ENCODE results near the gene KLK13.

Gene KLK13, protein sequence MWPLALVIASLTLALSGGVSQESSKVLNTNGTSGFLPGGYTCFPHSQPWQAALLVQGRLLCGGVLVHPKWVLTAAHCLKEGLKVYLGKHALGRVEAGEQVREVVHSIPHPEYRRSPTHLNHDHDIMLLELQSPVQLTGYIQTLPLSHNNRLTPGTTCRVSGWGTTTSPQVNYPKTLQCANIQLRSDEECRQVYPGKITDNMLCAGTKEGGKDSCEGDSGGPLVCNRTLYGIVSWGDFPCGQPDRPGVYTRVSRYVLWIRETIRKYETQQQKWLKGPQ

DNA sequence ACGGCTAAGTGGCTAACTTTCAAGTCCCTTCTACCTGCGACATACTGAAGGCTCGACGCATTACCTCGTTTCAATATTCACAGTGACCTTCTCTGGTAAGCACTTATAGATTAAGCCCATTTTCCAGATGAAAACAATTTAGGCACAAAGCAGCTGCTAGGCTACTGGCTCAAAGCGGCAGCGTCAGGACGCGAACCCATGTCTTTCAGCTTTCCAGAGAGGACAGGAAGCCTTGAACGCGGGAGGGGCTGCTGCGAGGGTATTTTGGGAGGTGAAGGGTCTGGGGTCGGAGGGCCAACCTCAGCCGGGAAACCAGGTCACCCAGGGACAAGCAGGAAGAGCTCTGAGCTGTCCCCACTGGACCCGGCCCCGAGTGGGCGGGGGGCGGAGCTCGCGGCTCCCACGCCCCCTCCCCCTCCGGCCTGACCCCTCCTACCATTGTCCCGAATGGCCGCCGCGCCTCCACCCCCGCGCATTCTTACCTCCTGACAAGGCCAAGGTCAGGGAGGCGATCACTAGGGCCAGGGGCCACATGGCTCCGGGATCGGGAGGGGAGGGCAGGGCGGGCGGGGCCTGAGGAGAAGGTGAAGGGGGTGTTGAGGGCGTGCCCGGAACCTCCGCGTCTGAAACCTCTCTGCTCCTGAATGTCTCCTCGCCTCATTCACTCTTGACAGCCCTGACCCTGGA is at the start of gene KLK13:
TSS of gene KLK13 (minus strand) at position 559 of the 687 bp plus-strand sequence. CDS start at position 534, 25 bp downstream.
- no peak for ATAC-seq

DNA sequence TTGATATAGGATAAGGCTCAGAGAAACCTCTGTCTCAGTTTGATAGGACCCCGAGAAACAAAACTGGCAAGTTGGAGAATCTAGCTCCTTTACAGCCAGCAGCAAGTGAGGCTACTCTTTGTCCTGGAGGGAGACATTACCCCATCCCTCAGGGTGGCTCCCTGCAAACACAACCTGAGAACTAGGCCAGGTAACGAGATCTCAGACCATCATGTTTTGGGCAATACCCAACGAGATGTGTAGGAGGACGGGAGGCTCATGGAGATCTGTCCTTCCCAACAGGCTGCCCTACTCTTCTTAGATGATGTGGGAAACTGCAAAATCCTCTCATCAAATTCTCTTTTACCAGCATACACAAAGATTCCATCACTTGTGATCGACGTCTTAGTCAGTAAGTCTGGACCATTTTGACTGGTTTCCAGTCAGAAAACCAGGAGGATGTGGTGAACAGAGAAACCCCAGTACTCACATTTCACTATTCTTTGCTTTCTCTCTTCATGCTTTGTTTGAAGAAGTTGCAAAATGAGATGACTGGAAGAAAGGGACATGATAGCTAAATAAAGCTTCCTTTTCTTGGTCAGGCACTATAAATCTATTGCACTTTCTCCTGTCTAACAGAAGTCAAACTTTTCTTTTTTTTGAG is 49.3 kb upstream of the KLK13 start:
- ATAC-seq = peak; percentile 63 to 78

DNA sequence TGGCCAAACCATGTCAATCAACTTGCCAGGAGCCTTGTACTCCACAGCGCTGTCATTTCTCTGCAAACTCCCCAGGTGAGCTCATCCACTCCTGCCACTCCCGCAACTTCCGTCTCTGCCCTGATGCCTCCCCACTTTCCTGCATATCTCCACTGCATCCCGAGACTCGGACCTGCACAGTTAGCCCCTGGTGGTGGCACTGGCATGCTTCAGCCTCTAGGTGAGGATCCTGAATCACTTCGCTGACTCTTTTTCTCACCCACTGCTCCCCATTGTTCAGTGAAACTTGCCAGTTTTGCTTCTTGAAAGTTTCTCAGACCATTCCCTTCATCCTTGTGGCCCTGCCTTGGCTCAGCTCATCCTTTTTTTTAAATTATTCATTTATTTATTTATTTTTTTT is 46.7 kb upstream of the KLK13 start:
- ATAC-seq = no peak

DNA sequence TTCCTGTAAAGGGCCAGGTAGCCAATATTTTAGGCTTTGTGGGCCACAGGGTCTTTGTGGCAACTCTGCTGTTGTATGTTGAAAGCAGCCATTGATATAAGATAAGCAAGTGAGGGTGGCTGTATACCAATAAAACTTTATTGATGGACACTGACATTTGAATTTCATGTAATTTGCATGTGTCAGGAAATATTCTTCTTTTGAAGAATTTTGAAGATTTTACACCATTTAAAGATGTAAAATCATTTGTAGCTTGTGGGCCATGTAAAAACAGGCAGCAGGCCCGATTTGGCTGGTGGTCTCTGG is 45.7 kb upstream of the KLK13 start:
- no peak for ATAC-seq

DNA sequence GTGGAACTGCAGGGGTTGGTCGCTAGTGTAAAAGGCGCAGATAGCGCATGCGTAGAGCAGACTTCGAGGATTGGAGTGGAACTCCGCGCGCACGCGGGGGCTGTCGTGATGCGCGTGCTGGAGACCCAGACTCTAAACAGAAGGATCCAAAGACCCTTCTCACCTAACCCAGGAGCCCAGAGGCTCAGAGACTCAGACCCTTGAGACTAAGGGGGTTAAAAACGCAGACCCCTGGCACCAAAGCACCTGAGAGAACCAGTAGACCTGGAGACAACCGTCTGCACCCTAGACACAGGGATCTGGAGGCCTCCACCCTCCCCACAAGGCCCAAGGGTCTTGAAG is 43.9 kb upstream of the KLK13 start:
- peak; percentile 18 to 25 for ATAC-seq

DNA sequence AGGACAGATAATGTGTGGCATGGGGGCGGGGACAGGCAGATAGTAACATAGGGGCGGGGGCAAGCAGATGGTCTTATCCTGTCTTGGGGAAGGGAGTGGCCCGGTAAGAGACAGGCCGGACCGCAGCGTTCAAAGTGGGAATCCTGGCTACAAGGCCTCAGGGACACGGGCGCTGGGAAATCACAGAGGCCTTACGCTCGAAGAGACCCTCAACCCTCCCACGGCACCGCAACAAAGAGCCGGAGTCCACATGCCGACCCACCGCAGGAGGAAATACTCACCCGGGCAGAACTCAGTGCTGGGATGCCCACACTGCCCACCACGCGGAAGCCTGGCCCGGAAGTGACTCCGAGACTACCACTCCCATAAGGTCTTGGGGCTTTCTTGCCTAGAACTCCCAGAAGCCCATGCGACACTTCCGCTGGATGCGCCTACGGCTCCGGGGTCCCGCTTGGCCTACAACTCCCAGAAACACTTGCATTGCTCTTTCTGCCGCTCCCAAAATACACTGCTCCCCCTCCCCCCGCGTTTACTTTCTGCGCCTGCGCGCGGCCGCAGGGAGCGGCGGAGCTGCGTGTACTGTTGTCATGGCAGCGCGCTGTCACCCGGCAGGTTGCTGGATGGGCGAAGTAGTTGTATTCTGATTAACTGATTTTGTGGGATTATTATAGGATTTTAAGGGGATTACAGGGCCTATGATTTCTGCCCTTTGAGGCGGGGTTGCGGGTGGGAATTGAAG is 43.3 kb upstream of the KLK13 start, which contains the start of gene CTU1:
TSS of gene CTU1 (minus strand) at position 344 of the 739 bp plus-strand sequence. CDS start 3,840 bp downstream, outside the sequence.
- peak; percentile 98 for ATAC-seq

- ATAC-seq = no peak
Measured at GRCh38 chr19:51107406-51108065, 42.6 kb upstream of the KLK13 start.

GRCh38 chr19:51103926-51104341 is 39.0 kb upstream of the KLK13 start:
- no peak for ATAC-seq

- ATAC-seq = no peak
Measured at GRCh38 chr19:51102991-51103390, 38.1 kb upstream of the KLK13 start.

DNA sequence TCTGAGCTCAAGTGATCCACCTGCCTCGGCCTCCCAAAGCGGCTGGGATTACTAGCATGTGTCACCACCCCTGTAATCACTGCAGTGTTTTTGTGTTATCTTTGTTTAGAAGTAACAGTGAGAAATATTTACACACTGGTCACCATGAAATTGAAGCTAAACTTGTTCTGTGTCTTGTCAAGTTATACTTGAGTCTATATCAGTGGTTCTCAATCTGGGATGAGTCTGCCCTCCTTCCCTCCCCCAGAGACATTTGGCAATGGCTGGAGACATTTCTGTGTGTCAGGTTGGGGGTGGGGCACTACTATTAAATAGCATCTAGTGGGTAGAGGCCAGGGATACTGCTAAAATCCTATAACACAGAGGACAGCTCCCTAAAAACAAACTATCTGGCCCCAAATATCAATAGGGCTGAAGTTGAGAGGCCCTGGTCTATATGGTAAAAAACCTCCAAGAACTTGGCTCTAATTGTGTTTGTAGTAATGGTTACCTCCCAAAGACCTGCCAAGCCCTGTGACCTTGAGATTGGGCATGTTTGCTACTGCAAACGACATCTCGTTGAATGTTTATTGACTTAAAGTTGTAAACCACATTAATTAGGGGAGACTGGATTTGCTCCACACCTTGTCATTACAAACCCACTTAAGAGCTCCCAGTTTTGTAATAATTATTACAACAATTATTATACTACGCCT is 36.4 kb upstream of the KLK13 start:
- no peak for ATAC-seq

DNA sequence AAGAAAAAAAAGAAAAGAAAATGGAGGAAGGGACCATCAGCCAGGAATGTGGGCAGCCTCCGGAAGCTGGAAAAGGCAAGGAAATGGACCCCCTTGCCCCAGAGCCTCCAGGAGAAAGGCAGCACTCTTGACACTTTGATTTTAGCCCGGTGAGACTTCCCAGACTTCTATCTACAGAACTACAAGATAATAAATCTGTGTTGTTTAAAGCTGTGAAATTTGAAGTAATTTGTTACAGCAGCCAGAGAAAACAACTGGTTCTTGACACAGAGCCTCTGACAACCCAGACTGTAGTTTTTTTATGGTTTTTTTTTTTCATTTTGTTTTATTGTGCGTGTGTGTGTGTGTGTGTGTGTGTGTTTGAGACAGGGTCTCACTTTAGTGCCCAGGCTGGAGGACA is 35.7 kb upstream of the KLK13 start:
- no peak for ATAC-seq

DNA sequence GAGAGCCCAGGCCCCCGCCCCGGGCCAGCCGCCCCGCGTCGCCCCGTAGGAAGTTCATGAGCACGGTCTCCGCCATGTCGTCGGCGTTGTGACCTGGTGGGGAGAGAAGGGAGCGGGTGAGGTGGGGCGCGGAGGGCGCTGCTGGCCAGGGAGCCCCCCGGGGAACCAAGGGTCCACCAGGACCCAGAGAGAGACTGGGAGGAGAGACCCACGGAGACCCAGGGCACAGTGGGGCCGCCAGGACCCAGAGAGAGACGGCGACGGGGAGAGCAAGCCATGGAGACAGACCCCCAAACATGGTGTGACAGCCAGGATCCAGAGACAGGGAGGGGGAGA is 34.1 kb upstream of the KLK13 start:
- ATAC-seq = no peak

DNA sequence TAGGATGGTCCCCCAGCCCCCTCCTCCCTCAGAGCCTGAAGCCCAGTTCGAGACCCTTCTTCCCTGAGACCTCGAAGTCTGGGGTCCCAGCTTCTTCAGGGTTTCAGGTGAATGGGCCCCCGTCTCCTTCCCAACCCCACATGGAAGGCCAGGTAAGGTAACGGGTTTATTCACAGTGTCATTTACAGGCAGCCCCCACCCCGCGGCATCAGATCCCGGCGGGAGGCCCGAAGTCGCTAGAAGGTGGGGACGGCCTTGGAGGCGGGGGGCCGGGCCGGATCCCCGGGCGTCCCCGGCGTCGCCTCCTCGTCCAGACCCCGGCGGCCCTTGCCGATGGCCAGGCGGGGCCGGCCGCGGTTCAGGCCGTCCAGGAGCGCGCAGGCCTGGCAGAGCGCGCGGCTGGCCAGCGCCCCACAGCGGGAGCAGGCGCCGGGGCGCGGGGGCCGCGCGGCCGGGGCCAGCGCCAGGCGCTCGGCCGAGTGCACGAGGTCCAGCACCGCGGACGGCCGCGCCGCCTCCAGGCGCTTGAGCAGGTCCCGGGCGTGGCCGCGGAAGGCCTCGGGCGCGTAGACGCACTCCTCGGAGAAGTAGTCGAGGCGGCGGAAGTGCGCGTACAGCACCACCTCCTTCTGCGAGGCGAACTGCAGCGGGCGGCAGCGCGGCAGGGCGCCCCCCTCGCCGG is 33.6 kb upstream of the KLK13 start:
- peak; percentile 55 to 63 for ATAC-seq

DNA sequence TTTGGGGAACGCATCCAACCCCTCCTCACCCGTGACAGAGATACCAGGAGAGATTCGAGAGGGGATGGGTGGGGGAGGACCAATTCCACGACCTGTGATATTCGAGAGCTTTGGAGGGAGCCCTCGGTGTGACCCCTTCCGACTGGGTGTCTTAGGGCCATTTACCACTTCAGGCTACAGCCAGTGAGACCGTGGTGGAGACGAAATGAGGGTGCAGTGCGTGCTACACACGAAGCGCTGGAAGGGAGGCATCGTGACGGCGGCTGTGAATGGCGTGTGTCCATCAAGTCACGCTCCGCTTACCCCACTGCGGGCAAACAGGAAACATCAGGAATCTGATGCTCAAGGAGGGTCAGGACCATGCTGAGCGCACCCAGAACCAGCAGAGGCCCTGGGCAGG is 32.9 kb upstream of the KLK13 start:
- ATAC-seq = no peak

DNA sequence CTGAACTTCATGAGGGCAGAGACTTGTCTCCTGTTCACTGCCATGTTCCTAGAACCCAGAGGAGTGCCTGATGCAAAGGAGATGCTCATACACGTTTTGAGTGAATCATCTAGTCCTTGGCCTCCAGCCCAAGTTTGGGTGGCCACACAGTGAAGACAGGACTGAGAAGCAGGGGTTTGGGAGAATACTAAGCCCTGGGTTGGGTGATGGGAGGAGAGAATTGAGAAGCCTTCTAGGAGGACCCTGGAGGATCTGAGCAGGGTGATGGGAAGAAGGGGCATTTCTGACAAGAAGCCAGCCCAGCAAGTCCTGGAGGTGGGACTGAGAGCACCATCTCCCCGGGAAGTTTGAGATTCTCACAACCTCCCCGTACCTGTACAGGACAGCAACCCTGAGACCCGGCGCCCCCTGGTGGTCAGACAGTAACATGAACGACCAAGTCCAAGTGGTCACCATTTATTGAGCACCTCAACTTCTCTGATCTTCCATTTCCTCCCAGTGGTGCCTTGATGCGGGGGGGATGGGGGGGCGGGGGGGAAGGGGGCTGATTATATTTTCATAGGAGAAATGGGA is 32.4 kb upstream of the KLK13 start:
- ATAC-seq = peak in 1 of 2 donors; percentile 61

DNA sequence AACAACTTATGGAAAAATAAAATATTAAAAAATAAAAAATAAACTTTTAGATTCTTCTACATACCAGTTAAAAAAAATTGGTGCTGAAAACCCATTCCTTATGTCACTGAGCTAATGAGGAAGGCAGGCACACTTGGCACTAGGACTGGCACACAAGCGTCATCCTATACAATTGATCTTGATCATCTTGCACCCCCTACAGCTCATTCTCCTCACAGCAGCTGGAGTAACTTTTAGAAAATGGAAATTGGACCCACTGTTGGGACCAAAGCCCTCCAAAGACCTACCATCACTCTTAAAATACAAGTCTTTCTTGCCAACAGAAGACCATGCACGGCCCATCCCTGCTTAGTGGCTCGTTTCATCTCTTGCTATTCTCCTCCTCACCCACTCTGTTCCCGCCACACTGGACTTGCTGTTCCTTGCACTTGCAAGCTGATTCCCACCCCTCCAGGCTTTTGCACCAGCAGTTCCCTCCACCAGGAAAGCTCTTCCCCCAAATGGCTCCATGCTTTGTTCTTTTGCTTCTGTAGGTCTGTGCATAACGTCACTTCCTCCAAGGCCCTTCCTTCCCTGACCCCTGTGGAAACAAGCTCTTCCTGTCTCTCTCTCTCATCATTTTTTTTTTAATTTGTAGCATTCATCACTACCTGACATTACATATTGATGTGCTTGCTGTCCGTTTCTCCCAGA is 31.7 kb upstream of the KLK13 start:
- no peak for ATAC-seq

GRCh38 chr19:51094696-51095279 is 29.9 kb upstream of the KLK13 start:
- ATAC-seq = no peak

DNA sequence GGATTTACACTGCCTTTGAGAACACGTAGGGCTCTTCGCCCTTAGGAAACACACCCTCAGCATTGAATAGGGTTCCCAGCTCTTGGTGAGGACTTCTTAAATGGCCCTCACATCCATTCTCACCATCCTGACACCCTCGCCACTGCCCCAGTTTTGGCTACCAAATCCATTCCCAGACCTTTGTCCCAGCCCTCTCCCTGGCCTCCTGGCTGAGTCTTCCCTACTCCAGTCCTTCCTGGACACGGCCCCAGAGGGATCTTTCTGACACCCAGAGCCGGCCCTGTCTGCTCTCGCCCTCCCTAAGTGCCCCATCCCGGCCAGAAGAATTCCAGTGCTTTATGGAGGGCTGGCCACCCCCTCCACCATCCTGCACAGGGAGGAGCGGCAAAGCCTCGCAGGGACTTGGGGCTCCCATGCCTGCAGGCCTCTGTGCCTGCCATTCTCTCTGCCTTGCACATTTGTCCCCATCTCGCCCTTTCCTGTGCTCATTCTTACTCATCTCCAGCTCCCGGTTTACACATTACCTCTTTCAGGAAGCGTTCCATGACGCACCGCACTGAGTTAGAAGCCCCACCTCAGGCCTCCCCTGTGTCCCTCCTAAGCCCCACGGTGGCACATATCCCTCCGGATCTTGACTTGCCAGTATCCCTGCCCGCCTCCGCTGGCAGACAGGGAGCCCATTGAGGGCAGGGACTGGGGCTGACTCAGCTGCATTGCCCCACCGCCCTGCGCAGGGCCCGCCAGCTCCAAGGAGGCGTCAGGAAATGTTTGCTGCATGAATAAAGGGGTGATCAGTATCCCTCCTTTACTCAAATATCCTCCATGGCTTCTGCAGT is 28.8 kb upstream of the KLK13 start:
- ATAC-seq = no peak

- ATAC-seq = no peak
Measured at GRCh38 chr19:51093101-51093500, 28.2 kb upstream of the KLK13 start.

Measured in activated CD4-positive, CD25-positive, alpha-beta regulatory T cell treated with anti-CD3 and anti-CD28 coated beads, Interleukin-2, amount 50 U/mL, for 24 hours (primary cell).